Activated T-cell treated with anti-CD3 and anti-CD28 coated beads, Interleukin-2, amount 50 U/mL, for 1 hour (primary cell): Measurements from ENCODE around the gene ATP5F1D.
A peak's percentile ranks its signal among the peaks of the same experiment; 100 is the strongest.

ENCODE experiments used
- DNase-seq: peaks from one replicate; pipeline ENCODE4 v3.0.0-alpha.2; 2020

The ATP5F1D gene

DNA sequence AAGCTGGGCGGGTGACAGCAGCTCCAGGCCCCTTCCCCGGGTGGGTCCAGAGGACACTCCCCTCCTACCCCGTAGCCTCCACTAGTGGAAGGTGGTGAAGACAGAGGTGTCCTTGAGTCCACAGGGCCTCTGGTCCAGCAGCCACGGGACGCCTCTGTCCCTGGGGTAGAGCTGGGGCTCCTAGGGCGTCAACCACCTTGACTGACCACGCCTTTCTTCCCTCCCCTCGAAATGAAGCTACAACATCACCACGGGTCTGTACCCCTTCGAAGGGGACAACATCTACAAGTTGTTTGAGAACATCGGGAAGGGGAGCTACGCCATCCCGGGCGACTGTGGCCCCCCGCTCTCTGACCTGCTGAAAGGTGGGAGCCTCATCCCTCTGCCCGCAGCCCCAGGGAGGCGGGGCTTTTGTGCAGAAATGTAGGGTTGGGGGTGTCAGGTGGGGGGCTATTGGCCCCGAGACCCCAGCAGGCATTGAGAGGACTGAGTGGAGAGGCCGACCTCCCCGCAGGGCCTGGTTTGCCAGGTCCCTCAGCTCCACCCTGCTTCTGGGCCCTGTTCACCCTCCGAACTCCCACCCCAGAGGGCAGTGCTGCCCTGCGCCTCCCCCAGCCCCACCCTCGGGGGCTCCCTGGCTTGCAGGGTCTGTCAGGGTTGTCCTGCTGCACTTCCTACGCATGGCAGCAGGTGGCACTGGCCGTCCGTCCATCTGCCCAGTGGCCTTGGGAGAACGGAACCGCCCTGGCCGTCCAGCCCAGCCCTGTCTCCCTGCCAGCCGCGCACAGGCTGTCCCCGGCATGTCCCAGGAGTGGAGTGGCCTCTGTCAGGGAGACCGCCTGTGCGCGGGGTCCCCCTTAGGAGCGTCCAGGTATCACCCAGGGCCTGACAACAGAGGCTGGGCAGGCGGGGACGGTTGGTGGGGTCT is 20.3 kb upstream of the ATP5F1D start:
- DNase-seq, result no peak

DNA sequence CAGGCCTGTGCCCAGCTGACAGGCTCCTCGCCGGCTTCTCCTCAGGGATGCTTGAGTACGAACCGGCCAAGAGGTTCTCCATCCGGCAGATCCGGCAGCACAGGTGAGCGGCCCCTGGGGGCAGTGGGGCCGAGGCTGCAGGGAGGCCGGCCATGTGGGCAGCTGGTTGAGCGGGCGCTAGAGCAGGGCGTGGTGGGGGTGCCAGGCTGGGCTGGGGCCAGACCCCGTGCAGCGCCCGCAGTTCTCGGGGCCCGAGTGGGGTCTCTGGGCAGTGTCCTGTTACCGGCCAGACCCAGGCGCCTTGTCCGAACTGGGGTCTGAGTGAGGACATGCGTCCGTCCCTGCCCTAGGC is 19.7 kb upstream of the ATP5F1D start:
- DNase-seq, result no peak

GRCh38 chr19:1222394-1222793 is 19.2 kb upstream of the ATP5F1D start:
- no peak for DNase-seq

DNA sequence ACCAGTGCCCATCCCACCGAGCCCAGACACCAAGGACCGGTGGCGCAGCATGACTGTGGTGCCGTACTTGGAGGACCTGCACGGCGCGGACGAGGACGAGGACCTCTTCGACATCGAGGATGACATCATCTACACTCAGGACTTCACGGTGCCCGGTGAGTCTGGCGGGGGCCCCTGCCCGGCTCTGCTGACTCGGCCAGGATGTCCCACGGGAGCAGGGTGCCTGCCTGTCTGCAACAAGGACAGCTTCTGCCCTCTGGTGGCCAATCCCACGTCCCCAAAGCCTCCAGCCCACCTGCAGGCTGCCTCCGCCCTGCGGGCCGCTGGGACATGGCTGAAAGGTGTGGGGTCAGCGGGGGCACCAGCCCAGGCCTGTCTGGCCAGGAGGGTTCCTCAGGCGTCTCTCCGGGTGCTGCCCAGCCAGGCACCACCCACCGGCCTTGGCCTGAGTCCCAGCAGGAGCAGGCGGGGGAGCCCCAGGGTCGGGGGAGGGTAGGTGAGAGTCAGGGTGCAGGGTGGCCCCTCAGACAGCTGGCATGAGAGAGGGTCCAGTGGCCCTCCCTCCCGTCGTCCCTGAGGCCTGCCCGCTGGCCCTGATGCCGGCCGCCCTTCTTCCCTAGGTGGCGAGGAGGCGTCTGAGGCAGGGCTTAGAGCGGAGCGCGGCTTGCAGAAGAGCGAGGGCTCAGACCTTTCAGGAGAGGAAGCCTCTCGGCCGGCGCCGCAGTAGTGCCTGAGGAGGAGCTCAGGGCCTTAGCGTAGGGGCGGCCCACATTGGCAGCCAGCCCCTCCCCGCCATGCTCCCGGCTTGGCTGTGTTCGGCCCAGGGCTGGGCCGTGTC is 18.3 kb upstream of the ATP5F1D start:
- DNase-seq, result peak; percentile 47

GRCh38 chr19:1224047-1224825 is 17.3 kb upstream of the ATP5F1D start:
- no peak for DNase-seq

- no peak for DNase-seq
Observed at GRCh38 chr19:1224847-1225246, 16.7 kb upstream of the ATP5F1D start.

DNA sequence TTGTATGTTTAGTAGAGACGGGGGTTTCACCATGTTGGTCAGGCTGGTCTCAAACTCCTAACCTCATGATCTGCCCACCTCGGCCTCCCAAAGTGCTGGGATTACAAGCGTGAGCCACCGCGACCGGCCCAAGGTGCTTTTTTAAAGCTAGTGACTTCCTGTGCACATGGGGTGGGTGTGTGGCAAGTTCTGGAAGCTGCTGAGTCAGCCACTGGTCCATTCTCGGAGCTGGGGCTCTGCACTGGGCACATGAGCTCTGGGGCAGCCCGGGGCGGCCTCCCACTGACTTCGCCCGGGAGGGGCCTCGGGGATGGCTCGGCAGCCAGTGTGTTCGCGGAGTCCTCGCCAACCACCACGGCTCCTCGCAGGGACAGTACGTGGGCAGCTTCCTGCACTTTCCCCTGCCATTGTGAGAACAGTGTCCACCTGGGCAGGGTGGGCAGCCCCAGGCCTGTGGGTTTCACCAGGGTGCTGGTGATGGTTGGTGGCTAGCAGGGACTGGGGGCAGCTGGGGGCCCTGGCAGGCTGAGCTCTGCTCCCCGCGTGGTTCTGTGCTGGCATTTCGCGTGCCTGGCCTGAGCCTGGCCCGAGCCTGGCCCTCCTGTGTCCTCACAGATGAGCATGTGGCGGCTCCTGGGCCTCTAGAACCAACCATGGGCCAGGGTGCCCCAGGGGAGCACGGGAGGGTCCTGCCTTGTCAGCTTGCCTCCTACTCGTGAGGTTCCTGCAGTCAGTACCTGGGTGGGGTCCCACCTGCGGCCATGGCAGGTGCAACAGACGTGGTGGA is 15.9 kb upstream of the ATP5F1D start:
- DNase-seq, result no peak

DNA sequence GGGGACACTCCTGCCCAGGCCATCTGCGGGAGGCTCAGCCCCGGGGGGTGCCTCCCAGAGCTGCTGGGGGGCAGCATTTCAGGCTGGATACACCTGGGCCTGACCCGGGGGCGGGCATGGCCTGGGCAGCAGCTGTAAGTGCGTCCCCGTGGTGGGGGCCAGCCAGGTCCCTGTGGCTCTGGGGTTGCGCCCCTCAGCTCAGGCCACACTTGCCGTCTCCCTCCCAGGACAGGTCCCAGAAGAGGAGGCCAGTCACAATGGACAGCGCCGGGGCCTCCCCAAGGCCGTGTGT is 15.4 kb upstream of the ATP5F1D start:
- DNase-seq, result no peak

DNA sequence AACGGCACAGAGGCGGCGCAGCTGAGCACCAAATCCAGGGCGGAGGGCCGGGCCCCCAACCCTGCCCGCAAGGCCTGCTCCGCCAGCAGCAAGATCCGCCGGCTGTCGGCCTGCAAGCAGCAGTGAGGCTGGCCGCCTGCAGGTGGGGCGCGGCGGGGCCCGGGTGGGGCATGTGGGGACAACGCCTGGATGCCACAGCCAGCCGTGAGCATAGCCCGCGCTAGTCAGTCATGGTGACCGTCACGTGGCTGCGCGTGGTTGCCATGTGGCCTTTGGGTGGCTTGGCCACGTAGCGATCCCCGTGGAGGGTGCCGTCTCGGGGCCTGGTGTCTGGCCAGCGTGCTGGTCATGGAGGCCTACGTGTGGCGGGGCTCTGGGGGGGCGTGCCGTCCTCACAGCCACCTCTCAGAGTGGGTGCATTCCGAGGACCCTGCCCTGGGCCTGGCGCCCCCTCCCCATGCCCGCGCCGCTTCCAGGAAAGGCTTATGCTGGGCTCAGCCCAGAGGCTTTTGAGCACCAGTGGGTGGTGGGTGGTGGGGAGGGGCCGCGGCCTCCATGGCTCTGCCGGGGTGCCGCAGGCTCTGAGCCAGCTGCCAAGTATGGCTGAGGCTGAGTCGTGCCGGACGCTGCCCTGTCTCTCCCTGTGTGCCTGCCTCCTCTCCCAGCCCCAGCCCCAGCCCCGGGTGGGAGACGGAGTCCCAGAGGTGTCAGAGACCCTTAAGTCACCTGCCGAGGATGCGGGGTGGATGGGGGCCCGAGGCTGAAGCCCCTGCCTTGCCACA is 14.8 kb upstream of the ATP5F1D start:
- DNase-seq, result no peak

DNA sequence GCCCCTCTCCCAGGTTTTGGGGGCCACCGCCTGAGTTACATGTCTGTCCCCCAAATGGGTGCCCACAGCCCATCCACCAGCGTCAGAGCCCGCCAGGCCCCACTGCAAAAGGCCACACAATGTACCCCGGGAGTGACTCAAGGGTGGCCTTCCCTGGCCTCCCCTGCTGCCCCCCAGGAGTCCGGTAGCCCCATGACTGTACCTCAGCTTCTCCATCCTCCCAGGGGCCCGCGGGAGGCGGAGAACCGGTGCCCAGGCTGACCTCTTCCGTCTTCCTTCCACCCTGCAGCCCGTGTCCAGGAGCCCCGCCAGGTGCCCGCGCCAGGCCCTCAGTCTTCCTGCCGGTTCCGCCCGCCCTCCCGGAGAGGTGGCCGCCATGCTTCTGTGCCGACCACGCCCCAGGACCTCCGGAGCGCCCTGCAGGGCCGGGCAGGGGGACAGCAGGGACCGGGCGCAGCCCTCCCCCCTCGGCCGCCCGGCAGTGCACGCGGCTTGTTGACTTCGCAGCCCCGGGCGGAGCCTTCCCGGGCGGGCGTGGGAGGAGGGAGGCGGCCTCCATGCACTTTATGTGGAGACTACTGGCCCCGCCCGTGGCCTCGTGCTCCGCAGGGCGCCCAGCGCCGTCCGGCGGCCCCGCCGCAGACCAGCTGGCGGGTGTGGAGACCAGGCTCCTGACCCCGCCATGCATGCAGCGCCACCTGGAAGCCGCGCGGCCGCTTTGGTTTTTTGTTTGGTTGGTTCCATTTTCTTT is 14.1 kb upstream of the ATP5F1D start:
- no peak for DNase-seq

GRCh38 chr19:1228161-1228957 is 13.2 kb upstream of the ATP5F1D start:
- no peak for DNase-seq

- no peak for DNase-seq
Observed at GRCh38 chr19:1229056-1229923, 12.3 kb upstream of the ATP5F1D start.

- DNase-seq, result no peak
Observed at GRCh38 chr19:1229924-1230782, 11.4 kb upstream of the ATP5F1D start.

GRCh38 chr19:1230783-1231489 is 10.6 kb upstream of the ATP5F1D start:
- no peak for DNase-seq

DNA sequence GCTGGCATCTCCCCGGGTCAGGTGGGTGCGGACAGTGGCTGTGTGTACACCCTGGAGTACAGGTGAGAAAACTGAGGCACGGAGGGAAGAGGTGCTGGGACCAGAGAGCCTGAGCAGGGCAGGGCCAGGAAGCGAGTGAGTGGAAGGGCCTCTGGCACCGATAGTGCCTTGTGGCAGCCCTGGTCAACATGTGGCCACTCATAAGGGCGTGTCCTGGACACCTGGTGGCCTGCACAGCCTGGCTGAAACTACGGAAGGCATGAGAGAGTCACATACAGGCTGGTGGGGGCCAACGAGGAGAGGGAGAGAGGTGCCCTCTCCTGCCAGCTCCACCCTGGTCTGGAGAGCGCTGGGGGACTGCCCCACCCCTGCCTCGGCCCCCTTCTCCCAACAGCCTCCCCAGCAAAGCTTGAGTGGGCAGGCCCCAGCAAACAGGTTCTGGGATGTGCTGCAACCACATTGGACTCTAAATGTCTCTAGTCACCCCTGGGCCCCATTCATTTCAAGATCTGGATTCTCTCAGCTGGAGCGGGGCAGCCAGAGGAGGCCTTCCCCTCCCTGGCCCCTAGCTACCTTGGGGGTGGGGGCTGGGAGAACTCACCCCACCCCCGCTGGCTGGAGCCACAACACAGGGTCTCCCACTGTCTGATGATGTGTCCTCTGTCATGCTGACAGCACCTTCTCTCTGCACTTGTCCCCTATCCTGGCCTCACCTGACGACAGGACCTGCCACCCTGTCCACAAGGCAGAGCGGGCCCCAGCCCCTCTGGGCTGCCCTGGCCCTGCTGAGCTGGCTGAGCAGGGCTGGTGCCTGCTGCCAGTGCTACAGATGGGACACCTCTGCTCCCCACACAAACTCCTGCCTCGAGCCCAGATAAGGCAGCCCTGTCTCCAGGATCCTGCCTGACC is 9.6 kb upstream of the ATP5F1D start:
- no peak for DNase-seq

GRCh38 chr19:1232652-1233072 is 8.9 kb upstream of the ATP5F1D start:
- no peak for DNase-seq
